NK-92 (cell line): Measurements from ENCODE around the gene MACROD2.
"Not testable (repeated sequence)": the region's sequence is repeated elsewhere in the genome, so short reads cannot be mapped to it uniquely, and the experiment has no call there.

Experiments used
- DNase-seq: peaks from one replicate; lab custom pipeline; 2025; ENCODE audit not compliant: unreplicated experiment; lab: John Stamatoyannopoulos, UW

The MACROD2 gene

DNA sequence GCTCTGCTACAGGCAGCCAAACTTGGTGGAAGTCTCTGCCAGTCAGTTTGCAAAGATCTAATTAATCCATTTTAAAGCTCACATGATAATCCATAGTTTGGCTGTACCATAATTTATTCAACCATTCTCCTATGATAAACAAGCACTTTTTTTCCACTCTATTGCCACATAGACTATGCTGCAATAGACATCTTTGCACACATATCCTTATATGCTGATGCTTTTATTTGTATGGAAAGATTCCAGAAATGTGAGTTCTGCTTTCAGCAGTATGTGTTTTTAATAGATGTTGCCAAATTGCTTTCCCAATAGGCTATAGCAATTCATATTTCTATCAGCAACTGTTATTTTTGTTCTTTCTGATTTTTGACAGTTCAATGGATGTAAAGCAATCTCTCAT lies 1950.0 kb downstream of the MACROD2 start:
- no peak for DNase-seq

DNA sequence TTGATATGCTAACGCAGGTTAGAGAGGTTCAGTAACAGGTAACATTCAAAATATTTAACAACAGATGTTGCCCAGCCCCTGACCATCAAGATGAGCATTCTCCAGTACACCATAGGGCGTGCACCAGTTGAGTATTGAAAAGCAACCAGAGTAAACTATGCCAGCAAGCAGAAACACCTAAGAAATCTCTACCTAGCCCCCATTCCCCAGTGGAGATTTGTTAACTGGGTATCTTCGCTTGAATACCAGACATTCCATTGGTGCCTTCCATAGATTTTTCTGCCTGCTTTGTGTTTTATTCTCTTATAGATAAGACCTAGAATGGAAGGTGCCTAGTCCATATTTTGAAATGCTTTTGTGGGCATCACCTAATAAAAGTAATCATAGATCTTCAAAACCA lies 1954.1 kb downstream of the MACROD2 start:
- no peak for DNase-seq

DNA sequence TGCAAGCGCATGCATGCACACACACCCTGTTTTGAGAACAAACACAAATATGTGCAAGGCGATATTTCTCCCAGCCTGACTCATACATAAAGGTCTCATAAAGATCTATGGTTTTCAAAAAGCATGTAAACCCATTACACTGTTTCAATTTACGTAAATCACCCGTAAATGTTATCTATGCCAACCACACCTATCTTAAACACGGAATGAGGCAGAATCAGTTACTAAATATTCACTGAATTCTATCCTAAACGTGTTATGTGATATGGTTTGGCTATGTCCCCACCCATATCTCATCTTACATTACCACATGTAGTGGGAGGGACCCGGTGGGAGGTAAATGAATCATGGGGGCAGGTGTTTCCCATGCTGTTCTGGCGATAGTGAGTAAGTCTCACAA lies 1956.3 kb downstream of the MACROD2 start:
- DNase-seq = no peak

DNA sequence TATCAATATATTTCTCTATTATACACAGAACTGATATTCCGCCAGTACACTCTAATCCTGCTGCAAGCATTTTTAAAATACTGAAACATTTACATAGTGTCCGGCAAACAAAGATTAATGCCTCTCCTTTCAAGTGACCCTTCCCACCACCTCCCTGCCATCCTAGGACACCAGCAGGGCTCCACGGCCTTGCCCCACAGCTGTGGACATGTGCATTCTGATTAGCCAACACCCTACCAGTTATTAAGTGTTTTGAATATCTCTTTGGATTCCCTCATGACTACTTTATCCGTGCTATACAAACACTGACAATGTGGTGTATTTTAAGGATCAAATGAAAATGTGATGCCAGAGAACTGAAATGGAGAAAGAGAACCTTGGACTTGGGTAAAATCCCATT lies 1962.8 kb downstream of the MACROD2 start:
- DNase-seq = no peak

DNA sequence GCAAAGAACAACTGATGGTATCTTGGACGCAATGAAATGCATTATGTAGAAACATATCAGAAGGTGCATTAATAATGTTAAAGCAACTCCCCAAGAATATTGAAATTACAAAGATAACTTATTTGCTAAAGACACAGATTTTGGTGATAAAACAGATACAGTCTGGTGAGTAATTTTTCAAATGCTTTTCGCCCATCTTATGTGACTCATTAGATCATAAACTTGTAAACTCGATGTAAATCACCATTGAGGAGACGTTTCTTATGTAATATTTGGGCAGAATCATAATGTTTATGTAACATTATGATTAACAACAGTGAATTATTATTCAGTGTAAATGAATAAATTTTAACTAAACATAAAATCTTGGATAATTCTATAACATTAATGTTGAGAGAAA lies 1969.8 kb downstream of the MACROD2 start:
- DNase-seq = no peak

DNA sequence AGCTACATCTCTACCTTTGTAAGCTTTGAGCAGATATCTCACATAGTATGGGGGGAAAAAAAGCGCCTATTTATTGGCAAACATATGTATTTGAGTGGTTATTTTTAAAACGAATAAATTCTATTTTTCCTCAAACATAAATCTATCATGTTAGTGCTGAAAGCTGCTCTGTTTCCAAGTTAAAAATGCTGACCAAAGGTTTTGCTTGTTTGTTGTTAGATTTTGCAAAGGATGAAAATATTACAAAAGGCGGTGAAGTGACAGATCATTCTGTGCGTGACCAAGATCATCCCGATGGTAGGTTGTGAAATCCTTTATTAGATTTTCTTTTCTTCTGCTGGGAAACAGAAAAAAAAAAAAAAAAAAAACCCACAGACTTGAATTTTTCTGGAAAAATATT lies 1972.0 kb downstream of the MACROD2 start:
- no peak for DNase-seq

DNA sequence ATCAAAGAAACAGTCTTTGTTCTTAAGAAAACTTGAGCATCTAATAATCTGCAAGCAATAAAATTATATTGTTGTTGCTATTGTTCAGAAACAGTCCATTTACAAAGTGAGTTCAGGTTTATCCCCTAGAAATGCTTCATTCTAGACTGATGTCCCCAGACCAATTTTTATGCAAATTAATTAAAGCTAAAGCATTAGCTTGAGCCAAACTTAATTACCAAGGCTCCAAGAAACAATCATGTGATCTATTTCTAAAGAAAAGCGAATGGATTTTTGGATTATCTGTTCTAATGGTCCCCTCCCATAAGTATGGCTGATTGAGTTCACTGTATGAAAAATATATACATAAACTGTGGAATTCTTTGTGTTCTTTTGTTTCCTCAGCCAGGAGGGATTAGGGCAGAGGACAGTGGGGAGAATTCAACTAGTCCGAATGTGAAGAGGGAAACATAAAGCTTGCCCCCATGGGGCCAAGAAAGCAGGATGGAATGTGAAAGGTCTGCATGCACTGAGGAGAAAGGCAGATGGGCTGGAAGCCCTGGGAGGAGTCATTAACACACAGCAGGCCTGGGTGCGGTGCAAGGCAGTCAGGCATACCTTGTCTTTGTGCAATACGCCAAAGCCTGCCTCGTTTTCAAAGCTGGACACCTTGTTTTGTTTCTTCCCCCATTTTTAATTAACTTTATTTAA lies 1980.9 kb downstream of the MACROD2 start:
- DNase-seq = no peak

DNA sequence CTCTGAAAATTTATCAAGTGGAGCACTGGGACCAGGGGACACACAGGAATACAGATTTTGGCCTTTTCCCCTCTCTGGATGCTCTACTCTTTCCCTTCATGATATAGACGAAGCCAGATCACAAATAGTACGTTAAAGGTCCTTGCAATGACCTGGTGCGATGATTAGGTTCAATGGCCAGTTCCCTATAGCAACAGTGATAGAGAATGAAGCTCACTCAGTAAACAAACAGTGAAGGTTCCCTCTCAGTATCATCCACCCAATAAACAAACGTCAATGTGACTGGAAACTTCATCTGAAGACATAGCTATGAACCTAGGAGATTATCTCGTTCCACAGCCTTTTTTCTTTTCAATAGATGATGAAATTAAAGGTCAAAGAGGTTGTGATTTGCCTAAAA lies 1981.7 kb downstream of the MACROD2 start:
- no peak for DNase-seq

DNA sequence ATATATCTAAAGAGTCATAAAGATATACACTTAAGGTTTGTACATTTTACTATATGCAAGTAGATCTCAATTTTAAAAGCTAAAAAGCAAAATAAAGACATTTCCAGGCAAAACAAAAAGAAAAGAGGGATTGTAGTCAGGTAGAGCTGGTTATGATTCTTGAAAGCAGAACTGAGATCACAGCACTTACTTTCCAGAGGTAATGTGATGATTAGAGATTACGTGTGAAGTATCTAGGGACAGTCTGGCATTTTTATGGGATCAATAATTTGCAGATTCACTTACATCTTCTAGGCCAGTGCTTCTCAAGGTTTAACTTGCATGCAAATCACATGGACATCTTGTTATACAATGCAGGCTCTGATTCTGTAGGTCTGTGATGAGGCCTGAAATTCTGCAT lies 1982.4 kb downstream of the MACROD2 start:
- DNase-seq = no peak

DNA sequence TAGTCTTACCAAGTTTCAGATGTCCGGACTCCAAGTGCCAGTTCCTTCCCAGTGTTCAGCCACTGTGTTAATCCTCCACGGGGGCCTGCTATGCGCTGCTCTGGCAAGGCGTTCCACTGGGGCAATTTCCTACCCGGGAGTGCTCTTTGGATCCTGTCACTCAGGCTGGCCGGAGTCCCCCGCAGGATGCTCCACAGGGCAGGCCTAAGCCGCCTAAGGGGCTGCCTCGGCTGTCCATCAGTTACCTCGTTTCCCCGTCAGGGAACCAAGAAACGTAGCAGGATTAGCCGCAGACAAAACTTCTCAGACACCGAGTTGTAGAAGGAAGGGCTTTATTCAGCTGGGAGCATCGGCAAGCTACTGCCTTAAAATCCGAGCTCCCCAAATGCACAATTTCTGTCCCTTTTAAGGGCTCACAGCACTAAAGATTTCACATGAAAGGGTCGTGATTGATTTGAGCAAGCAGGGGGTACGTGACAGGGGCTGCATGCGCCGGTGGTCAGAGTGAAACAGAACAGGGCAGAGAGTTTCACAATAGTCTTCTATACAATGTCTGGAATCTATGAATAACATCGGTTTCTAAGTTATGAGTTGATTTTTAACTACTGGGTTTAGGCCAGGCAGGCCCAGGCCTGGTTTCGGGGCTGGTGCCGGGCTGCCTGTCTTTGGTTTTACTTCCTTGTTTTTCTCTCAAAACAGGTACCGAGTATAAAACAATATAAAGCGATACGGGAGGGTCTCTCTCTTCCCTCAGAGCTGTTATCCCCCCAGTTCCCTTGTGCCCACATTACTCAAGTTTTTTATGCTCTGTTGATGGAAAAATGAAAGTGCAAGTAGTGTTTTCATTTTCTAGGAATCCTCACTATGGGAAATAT lies 1990.4 kb downstream of the MACROD2 start:
- DNase-seq = not testable (repeated sequence)

DNA sequence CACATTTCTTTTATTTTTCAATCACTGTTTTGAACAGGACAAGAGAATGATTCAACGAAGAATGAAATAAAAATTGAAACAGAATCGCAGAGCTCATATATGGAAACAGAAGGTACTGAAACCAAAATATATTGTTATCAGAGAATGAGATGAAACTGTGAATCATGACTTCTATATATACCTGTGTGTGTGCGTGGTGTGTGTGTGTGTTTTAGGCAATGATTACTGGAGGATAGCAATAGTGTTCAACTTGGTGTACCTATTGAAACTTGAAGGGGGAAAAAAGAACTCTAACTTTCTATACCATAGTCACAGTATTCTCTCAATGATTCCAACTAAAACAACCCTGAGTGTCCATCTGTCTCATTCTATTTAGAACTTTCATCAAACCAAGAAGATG lies 1991.4 kb downstream of the MACROD2 start:
- DNase-seq = no peak

DNA sequence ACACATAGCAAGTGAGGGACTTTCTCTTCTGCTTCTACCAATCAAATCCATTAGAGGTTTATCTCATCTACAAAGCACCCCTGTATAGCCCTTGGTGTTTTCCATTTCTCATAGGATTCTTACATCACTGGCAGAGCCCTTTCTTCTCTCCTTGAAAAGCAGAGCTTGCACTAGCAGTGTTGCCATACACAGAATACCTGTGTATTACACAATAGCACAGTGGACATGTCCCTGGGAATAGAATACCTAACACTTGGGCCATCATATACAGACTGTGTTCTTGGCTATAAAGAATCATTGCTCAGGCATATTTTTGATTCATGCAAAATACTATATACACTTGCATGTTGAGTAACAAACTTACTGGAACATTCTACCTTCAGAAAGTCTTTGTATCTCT lies 1996.0 kb downstream of the MACROD2 start:
- DNase-seq = no peak

DNA sequence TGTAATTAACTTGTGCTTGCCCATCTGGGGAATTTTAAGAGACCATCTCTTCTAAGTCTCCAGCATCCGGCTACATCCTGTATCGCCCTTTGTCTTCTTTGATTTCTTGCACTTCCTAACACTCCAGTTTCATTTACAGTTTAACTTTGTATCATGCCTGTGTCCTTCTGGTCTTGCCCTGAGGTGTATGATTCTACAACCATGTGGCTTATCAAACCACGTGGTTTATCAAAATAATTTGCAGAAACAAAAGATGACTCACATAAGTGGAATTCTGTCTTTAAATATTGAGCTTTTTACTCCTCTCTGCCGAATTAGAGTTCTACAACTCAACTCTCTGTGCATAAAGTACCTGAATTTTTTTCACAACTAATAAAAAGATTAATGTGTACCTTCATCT lies 1997.2 kb downstream of the MACROD2 start:
- no peak for DNase-seq

DNA sequence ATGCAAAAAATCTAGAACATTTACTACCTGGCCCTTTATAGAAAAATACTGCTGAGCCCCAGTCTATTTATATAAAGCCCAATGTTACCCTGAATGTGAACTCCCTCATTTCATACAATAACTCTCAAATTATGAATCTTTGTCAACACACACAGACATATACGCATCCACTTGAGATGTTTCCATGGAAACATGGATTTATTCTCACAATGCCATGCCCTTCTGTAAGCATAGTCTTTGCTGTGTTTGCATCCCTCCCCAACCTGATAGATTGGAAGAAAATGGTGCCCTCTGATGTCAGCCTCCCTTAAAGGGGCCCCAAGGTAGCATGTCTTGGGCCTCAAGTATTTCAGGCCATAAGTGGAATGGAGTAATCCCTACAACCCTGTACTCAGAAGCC lies 2004.8 kb downstream of the MACROD2 start:
- no peak for DNase-seq

DNA sequence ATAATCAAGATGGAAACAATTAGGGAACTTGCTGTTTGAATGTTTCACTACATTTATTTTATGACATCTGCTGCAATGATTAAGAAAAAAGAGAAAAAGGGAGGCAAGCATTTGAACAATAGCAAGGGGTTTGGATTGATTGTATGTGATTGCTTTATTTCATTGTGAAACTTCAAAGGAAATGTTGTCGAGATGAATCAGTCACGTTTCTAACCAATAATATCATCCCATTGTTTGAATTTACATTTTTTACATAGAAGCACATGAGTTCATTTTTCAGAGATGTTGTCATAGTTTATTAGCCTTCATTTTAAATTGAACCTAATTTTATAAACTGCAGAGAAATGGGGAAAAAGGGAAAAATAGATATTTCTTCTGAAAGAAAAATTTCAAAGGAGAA lies 2006.0 kb downstream of the MACROD2 start:
- DNase-seq = no peak

DNA sequence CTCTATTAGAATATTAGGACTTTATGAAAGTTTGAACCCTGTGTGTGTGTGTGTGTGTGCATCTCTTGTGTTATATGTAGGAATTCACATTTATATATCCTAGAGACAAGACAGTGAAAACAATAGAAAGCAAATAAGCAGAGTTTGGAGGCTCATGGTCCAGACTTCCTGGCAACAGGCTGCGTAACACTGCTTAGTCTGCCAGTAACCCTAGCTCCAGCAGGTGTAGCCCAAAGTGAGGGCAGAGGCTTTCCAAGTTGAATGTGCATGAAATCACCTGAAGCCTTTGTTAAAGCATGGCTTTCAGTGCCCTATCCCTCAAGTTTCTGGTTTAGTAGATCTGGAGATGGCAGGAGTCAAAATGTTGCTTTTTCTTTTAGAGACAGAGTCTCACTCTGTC lies 2008.0 kb downstream of the MACROD2 start:
- no peak for DNase-seq

DNA sequence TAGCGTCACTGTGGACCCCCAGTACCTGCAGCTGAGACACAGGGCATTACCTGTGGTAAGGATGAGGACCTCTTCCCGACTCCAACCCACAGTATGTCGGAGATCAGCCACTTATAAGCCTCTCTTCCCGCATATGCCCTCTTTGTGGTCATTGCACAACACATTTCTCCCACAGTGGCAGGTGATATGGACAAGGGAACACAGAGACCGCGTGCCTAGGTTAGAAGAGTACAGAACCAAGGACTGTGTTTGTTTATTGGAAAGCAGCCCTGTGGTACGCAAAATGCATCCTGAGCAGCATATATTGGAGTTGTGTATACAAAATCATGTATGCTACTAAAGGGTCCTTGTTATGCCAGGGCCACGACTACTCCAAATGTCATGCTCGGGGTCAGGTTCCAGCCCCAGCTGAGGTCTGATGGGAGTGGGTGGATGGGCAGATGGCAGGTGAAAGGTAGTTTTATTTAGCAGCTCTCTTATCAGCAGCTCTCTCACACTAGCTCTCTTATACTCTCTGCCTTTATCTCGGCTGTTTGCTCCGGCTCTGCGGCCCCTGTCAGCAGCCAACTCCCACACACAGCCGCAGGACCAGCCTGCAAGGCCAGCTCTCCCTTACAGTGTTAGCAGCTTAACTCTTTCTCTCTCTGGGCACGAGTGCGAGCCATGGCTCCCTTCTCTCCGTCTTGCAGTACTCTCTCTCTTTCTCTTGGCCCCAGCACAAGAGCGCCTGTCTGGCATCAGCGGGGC lies 2009.0 kb downstream of the MACROD2 start:
- DNase-seq = no peak

DNA sequence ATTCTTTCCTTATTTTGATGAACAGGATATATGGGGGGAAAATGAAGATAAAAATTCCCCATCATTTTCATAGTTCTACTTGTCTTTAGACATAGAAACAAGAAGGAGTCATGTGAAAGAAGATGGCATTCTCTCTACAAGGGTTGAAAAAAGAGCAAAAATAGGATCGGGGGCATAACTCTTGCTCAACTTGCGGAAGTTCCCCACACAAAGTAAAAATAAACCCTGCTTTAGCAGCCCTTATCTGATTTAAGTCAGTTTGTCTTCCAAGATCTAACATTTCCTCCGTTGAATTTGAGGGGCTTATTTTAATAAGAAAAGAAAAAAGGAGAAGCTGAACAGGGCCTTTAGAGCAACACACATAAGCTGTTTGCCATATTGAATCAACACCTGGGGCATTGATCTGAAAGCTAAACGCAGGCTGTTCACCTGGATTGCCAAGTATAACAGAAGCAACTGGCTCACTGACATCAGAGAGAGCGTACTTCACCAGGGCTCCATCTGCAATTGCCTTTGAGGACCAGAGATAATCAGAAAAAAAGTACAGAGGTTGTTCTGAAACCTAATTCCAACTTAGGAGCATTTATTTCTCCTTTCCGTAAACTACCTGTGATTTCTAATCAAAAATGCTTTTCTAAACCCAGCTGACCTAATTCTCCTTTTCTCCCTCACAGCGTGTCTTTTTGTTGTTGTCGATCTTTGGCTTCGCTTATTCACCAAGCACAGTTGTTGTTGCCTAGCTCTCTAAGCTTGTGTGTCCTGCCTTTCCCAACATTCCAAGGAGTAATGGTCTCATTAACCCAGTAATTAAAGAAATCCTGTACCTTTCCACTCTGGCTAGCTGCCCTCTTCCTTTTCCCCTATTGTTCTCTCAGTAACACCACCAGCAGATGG lies 2010.0 kb downstream of the MACROD2 start:
- DNase-seq = no peak

DNA sequence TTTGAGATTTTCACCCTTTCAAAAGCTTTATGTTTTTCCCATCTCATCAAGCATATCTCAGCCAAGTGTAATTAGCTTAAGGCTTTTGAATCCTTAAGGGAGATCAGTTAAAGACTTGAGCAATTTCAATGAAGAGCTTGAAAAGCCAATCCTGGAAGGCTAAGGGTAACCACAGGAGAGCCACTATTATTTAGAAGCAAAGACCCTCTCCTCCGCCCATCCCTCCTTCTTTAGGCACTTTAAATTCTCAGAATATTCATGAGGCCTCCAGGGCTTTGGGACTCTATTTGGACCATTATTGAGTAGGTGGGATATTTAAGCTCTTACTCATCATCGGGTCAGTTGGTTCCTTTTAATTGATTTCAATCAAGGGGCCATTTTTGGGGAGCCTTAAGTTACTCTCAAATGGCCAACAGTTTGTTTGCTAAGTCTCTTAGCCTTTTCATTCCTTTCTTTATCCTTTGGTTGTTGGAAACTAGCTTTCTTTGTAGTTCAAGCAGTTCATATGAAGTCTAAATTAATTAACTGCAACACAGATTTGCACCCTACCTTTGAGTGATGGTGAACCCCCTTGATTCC lies 2010.7 kb downstream of the MACROD2 start:
- DNase-seq = no peak

DNA sequence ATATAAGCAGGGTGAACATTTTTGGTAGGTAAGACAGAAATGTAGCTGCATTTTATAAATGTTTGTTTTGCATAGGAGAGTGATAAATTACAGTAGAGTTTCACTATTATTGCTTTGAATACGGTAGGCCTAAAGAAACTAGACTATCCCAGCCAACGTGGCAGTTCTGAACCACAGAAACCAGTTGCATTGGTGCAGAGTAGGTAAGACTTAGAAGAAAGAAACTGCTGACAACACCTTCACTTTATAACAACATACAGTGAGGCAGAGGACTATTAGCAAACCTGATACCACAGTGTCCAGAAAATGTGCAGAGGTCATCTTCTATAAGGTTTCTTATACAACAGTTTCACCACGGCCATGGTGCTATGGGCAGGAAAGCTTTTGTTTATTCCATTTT lies 2011.8 kb downstream of the MACROD2 start:
- DNase-seq = no peak

DNA sequence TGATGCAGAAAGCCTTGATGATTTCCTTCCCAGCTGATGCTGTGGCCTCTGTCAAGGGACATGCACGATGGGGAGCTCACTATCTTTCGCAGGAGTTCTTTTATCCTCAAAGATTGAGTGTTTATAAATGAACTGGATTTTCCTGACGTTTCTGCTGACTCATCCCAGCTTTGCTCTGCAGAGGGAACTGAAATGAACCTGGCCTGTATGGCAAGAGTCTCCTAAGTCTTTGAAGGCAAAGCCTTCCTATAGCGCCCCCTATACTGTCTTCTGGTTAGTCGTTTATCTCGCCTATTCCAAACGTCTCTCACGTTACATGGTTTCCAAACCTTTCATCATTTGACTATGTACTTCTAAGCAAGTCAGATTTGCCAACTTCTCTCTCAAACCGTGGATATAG lies 2012.6 kb downstream of the MACROD2 start:
- no peak for DNase-seq
